GM10266 (cell line): ENCODE results near the gene TUBAL3.
"Not testable (repeated sequence)": the region's sequence is repeated elsewhere in the genome, so short reads cannot be mapped to it uniquely, and the experiment has no call there.

Source experiments
- DNase-seq: peaks from one replicate; pipeline ENCODE4 v3.0.0; 2012; ENCODE audit errors: extremely low spot score
- TF ChIP-seq, protein P1 (sequence below): IDR thresholded peaks from 2 replicates; pipeline ENCODE4 v1.5.1; 2012; ENCODE audit warnings: mild to moderate bottlenecking, low read depth; ENCODE audit not compliant: control insufficient read depth, insufficient read depth; ENCODE audit errors: missing control alignments

The TUBAL3 gene

GRCh38 chr10:5411941-5412276 is 7.3 kb upstream of the TUBAL3 start:
- TF ChIP-seq, protein P1, sequence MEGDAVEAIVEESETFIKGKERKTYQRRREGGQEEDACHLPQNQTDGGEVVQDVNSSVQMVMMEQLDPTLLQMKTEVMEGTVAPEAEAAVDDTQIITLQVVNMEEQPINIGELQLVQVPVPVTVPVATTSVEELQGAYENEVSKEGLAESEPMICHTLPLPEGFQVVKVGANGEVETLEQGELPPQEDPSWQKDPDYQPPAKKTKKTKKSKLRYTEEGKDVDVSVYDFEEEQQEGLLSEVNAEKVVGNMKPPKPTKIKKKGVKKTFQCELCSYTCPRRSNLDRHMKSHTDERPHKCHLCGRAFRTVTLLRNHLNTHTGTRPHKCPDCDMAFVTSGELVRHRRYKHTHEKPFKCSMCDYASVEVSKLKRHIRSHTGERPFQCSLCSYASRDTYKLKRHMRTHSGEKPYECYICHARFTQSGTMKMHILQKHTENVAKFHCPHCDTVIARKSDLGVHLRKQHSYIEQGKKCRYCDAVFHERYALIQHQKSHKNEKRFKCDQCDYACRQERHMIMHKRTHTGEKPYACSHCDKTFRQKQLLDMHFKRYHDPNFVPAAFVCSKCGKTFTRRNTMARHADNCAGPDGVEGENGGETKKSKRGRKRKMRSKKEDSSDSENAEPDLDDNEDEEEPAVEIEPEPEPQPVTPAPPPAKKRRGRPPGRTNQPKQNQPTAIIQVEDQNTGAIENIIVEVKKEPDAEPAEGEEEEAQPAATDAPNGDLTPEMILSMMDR = no peak
- no peak for DNase-seq

DNA sequence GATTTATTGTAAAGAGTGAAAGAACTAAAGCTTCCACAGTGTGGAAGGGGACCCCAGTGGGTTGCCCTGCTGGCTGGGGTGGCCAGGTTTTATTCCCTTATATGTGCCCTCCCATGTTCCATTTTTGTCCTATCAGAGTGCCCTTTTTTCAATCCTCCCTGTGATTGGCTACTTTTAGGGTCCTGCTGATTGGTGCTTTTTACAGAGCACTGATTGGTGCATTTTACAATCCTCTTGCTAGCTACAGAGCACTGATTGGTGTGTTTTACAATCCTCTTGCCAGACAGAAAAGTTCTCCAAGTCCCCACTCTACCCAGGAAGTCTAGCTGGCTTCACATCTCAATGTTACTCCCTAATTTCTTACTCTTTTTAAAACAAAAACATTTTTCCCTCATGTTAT is 6.2 kb upstream of the TUBAL3 start:
- not testable (repeated sequence) for DNase-seq

DNA sequence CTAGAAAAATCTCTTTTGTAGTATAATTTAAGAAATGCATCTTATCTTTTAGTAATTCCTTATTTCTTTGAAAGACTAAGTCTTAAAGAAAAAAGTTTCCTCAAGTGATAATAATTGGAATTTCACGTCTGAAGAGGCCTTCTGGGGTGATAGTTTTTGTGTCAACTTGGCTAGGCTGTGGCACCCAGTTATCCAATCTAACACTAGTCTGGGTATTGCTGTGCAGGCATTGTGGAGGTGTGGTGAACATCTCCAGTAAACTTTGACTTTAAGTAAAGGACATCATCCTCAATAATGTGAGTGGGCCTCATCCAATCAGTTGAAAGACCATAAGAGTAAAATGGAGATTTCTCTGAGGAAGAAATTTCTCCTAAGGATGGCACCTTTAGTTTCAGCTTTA is 2.3 kb upstream of the TUBAL3 start:
- TF ChIP-seq, protein P1 = no peak
- no peak for DNase-seq

- TF ChIP-seq, protein P1 = no peak
- DNase-seq = no peak
These were observed 1.8 kb downstream of the TUBAL3 start for GRCh38 chr10:5402798-5403197.

- TF ChIP-seq, protein P1 = no peak
- no peak for DNase-seq
These were observed 4.0 kb downstream of the TUBAL3 start for GRCh38 chr10:5400468-5401240.

- DNase-seq = no peak
- TF ChIP-seq, protein P1 = no peak
These were observed 5.3 kb downstream of the TUBAL3 start for GRCh38 chr10:5399332-5399731.

GRCh38 chr10:5396556-5397300 is 7.9 kb downstream of the TUBAL3 start:
- TF ChIP-seq, protein P1 = no peak
- DNase-seq = no peak
